RWPE1 (cell line): ENCODE data around the gene CHST11.
A peak's percentile ranks its signal among the peaks of the same experiment; 100 is the strongest.

Experiments
- CTCF ChIA-PET: fragments of 350-600 bp; sonication (Branson Sonifier 250); formaldehyde crosslinking; extraction: SDS; loops from one replicate; lab custom pipeline; 2021; lab: Yijun Ruan, JAX
- POLR2A ChIA-PET: fragments of 400-600 bp; formaldehyde crosslinking; extraction: SDS; loops from one replicate; lab custom pipeline; 2020; ENCODE audit warnings: antibody characterized with exemption; ENCODE audit not compliant: low non-redundant PET; lab: Yijun Ruan, JAX
- DNase-seq: peaks from one replicate; pipeline ENCODE4 v3.0.0; 2012; ENCODE audit warnings: low spot score
- H3K27ac ChIP-seq: fragments of 450-650 bp; 2 replicates; pipeline ENCODE4 v1.5.1; 2017
- CTCF ChIP-seq: fragments of 450-650 bp; conservative IDR thresholded peaks from 2 replicates; pipeline ENCODE4 v1.5.1; 2017; ENCODE audit warnings: low read depth, mild to moderate bottlenecking

Gene CHST11

GRCh38 chr12:104758771-104759170 lies 302.0 kb downstream of the CHST11 start:
- H3K27ac ChIP-seq, result no peak overlapping the region
- TF ChIP-seq CTCF, result no peak
- ChIA-PET POLR2A (no interaction called here), CTCF (no interaction called here)
- no peak for DNase-seq

- ChIA-PET POLR2A (no interaction called here), CTCF (no interaction called here)
- DNase-seq, result no peak
- TF ChIP-seq CTCF, result no peak
- no peak overlapping the region for H3K27ac ChIP-seq
These were observed 304.3 kb downstream of the CHST11 start for GRCh38 chr12:104761091-104761490.

- ChIA-PET POLR2A (no interaction called here), CTCF (interaction anchor here (0.6 to 0.7 kb wide), 3 partner anchors 89 to 1812 kb away, joined by 3 to 4 read pairs (median 3); no protein-coding TSS in a partner anchor)
- TF ChIP-seq CTCF, result no peak
- H3K27ac ChIP-seq, result no peak overlapping the region
- DNase-seq, result no peak
These were observed 304.9 kb downstream of the CHST11 start for GRCh38 chr12:104761611-104762010.

- ChIA-PET CTCF (interaction anchor here (0.6 to 0.8 kb wide), 3 partner anchors 11 to 27 kb away, joined by 3 to 5 read pairs (median 3); no protein-coding TSS in a partner anchor), POLR2A (no interaction called here)
- DNase-seq, result peak; percentile 10
- no peak overlapping the region for H3K27ac ChIP-seq
- TF ChIP-seq CTCF, result no peak
These were observed 306.5 kb downstream of the CHST11 start for GRCh38 chr12:104763168-104763805.

- ChIA-PET CTCF (interaction anchor here (0.6 kb wide), 1 partner anchor 10 kb away, joined by 5 read pairs; no protein-coding TSS in a partner anchor), POLR2A (no interaction called here)
- no peak for DNase-seq
- no peak for TF ChIP-seq CTCF
- H3K27ac ChIP-seq, result no peak overlapping the region
These were observed 307.7 kb downstream of the CHST11 start for GRCh38 chr12:104764225-104765091.

GRCh38 chr12:104767261-104767660 lies 310.5 kb downstream of the CHST11 start:
- TF ChIP-seq CTCF, result no peak
- POLR2A ChIA-PET, result no interaction called here
- H3K27ac ChIP-seq, result no peak overlapping the region
- CTCF ChIA-PET, result no interaction called here
- no peak for DNase-seq
